Muscle layer of duodenum (tissue), 2 donors: ENCODE measurements around the gene WDFY2.
"Not testable (repeated sequence)": the region's sequence is repeated elsewhere in the genome, so short reads cannot be mapped to it uniquely, and the experiment has no call there.

ENCODE experiments used
- H3K27ac ChIP-seq: one replicate; pipeline ENCODE4 v1.7.0; 2013; ENCODE audit warnings: mild to moderate bottlenecking, low read length
- H3K27me3 ChIP-seq: one replicate; pipeline ENCODE4 v1.7.0; 2013; ENCODE audit warnings: low read depth, mild to moderate bottlenecking, control low read depth, low read length
- H3K36me3 ChIP-seq, 2 donors: one replicate each; pipeline ENCODE4 v1.7.0; 2013; ENCODE audit warnings: low read length in 2 of 2, control low read depth in 1 of 2, mild to moderate bottlenecking in 1 of 2; ENCODE audit not compliant: insufficient read depth in 2 of 2, control insufficient read depth in 1 of 2
- H3K4me1 ChIP-seq, 2 donors: one replicate each; pipeline ENCODE4 v1.7.0; 2013; ENCODE audit warnings: low read length in 2 of 2, mild to moderate bottlenecking in 2 of 2, control low read depth in 1 of 2, moderate library complexity in 1 of 2; ENCODE audit not compliant: insufficient read depth in 2 of 2, control insufficient read depth in 1 of 2
- H3K4me3 ChIP-seq, 2 donors: one replicate each; pipeline ENCODE4 v1.7.0; 2013; ENCODE audit warnings: low read length in 2 of 2, low read depth in 1 of 2, mild to moderate bottlenecking in 1 of 2
- H3K9me3 ChIP-seq, 2 donors: one replicate each; pipeline ENCODE4 v1.7.0; 2013; ENCODE audit warnings: low read length in 2 of 2, control low read depth in 1 of 2, mild to moderate bottlenecking in 1 of 2; ENCODE audit not compliant: control insufficient read depth in 1 of 2
- donor health status: healthy.

The WDFY2 gene

GRCh38 chr13:51569001-51569400 is 15.3 kb upstream of the WDFY2 start:
- H3K4me3 ChIP-seq, H3K9me3 ChIP-seq, H3K27me3 ChIP-seq, H3K36me3 ChIP-seq, H3K4me1 ChIP-seq, H3K27ac ChIP-seq: not testable (repeated sequence)

GRCh38 chr13:51576754-51577153 is 7.5 kb upstream of the WDFY2 start:
- Histone ChIP-seq H3K27me3 (no peaks in the 10 kb centered on the region), H3K27ac (no peak overlapping the region), H3K36me3 (no peaks in the 10 kb centered on the region), H3K4me3 (no peak overlapping the region), H3K4me1 (no peaks in the 10 kb centered on the region), H3K9me3 (no peaks in the 10 kb centered on the region)

- Histone ChIP-seq H3K4me1 (no peaks in the 10 kb centered on the region), H3K9me3 (no peaks in the 10 kb centered on the region), H3K27me3 (no peaks in the 10 kb centered on the region), H3K36me3 (no peaks in the 10 kb centered on the region), H3K4me3 (no peak overlapping the region), H3K27ac (no peak overlapping the region)
Observed at GRCh38 chr13:51577690-51578089, 6.6 kb upstream of the WDFY2 start.

- H3K9me3 ChIP-seq = no peaks in the 10 kb centered on the region
- peaks cover 0 to 3% of the 10 kb centered on the region in 2 donors for H3K36me3 ChIP-seq
- no peaks in the 10 kb centered on the region for H3K4me1 ChIP-seq
- H3K27ac ChIP-seq = no peak overlapping the region
- H3K4me3 ChIP-seq = no peak overlapping the region
- H3K27me3 ChIP-seq = no peaks in the 10 kb centered on the region
Observed at GRCh38 chr13:51579676-51580075, 4.6 kb upstream of the WDFY2 start.

GRCh38 chr13:51581148-51581820 is 3.0 kb upstream of the WDFY2 start:
- Histone ChIP-seq H3K36me3 (peaks cover 0 to 4% of the 10 kb centered on the region in 2 donors), H3K9me3 (no peaks in the 10 kb centered on the region), H3K27me3 (no peaks in the 10 kb centered on the region), H3K27ac (no peak overlapping the region), H3K4me1 (peaks cover 4 to 7% of the 10 kb centered on the region in 2 donors), H3K4me3 (no peak overlapping the region)

GRCh38 chr13:51583469-51583874 is 790 bp upstream of the WDFY2 start:
- Histone ChIP-seq H3K9me3 (no peaks in the 10 kb centered on the region), H3K4me1 (peaks cover 4 to 13% of the 10 kb centered on the region in 2 donors), H3K4me3 (peak overlapping the region; percentile 56 to 99), H3K36me3 (peaks cover 0 to 4% of the 10 kb centered on the region in 2 donors), H3K27me3 (no peaks in the 10 kb centered on the region), H3K27ac (peak overlapping the region; percentile 69)

- Histone ChIP-seq H3K4me1 (peaks cover 4 to 19% of the 10 kb centered on the region in 2 donors), H3K36me3 (peaks cover 0 to 4% of the 10 kb centered on the region in 2 donors), H3K27ac (peak overlapping the region; percentile 60), H3K9me3 (no peaks in the 10 kb centered on the region), H3K4me3 (peak overlapping the region; percentile 74 to 99), H3K27me3 (no peaks in the 10 kb centered on the region)
Observed at GRCh38 chr13:51584731-51585672, 740 bp downstream of the WDFY2 start.

- H3K4me3 ChIP-seq = peak overlapping the region; percentile 74 to 99
- H3K9me3 ChIP-seq = no peaks in the 10 kb centered on the region
- no peak overlapping the region for H3K27ac ChIP-seq
- peaks cover 4 to 23% of the 10 kb centered on the region in 2 donors for H3K4me1 ChIP-seq
- peaks cover 0 to 4% of the 10 kb centered on the region in 2 donors for H3K36me3 ChIP-seq
- H3K27me3 ChIP-seq = no peaks in the 10 kb centered on the region
Observed at GRCh38 chr13:51585696-51586095, 1.4 kb downstream of the WDFY2 start.

- Histone ChIP-seq H3K27me3 (no peaks in the 10 kb centered on the region), H3K36me3 (peaks cover 0 to 4% of the 10 kb centered on the region in 2 donors), H3K4me3 (no peak overlapping the region), H3K9me3 (no peaks in the 10 kb centered on the region), H3K4me1 (peaks cover 4 to 34% of the 10 kb centered on the region in 2 donors), H3K27ac (no peak overlapping the region)
Observed at GRCh38 chr13:51587372-51587771, 3.1 kb downstream of the WDFY2 start.

GRCh38 chr13:51588406-51588949 is 4.2 kb downstream of the WDFY2 start:
- Histone ChIP-seq H3K4me1 (peaks cover 4 to 34% of the 10 kb centered on the region in 2 donors), H3K27ac (no peak overlapping the region), H3K9me3 (no peaks in the 10 kb centered on the region)

GRCh38 chr13:51589793-51590192 is 5.5 kb downstream of the WDFY2 start:
- Histone ChIP-seq H3K27me3 (no peaks in the 10 kb centered on the region), H3K9me3 (no peaks in the 10 kb centered on the region), H3K27ac (no peak overlapping the region), H3K4me1 (peaks cover 4 to 34% of the 10 kb centered on the region in 2 donors), H3K36me3 (no peaks in the 10 kb centered on the region), H3K4me3 (no peak overlapping the region)

More at GRCh38 chr13:51588406-51588949, 4.2 kb downstream of the WDFY2 start:
- H3K27me3 ChIP-seq = no peaks in the 10 kb centered on the region
- H3K36me3 ChIP-seq = peaks cover 0 to 4% of the 10 kb centered on the region in 2 donors
- H3K4me3 ChIP-seq = no peak overlapping the region
